Esophagus muscularis mucosa (tissue), 2 donors: ENCODE measurements around the gene CALR.

Source experiments
- POLR2A ChIP-seq: fragments of 450-650 bp; IDR thresholded peaks from one replicate; pipeline ENCODE4 v1.6.1; 2017; ENCODE audit warnings: antibody characterized with exemption, moderate library complexity, mild to moderate bottlenecking, low read depth
- POLR2AphosphoS5 ChIP-seq, 2 donors: sonication (generic); formaldehyde crosslinking; IDR thresholded peaks; one replicate each; pipeline ENCODE4 v1.6.1; 2017; ENCODE audit warnings: antibody characterized with exemption in 2 of 2

GRCh38 chr19:12948612-12949362 is 10.4 kb downstream of the CALR start:
- no peak for TF ChIP-seq POLR2A
- TF ChIP-seq POLR2AphosphoS5 (IDR thresholded peaks at IDR 0.05): no peak
